H9 (cell line): ENCODE measurements around the gene GARNL3. TPM values are rescaled to one million over a fixed set of nuclear protein-coding genes. Genes with fewer than 3 reads are reported as not detected.

Experiments used
- DNase-seq: peaks from one replicate; pipeline ENCODE4 v3.0.0-alpha.2; 2017
- H2AFZ ChIP-seq: one replicate; pipeline ENCODE4 v1.6.1; 2013; ENCODE audit warnings: mild to moderate bottlenecking, low read length, control low read depth, moderate library complexity
- H2AK5ac ChIP-seq: 2 replicates; pipeline ENCODE4 v1.6.1; 2013; ENCODE audit warnings: low read length, control low read depth, mixed read lengths; ENCODE audit not compliant: insufficient read length
- H2BK120ac ChIP-seq: one replicate; pipeline ENCODE4 v1.6.1; 2013; ENCODE audit warnings: low read depth, mild to moderate bottlenecking, low read length, control low read depth, inconsistent platforms; ENCODE audit not compliant: poor library complexity, severe bottlenecking
- H2BK12ac ChIP-seq: 2 replicates; pipeline ENCODE4 v1.6.1; 2013; ENCODE audit warnings: low read length, control low read depth, mixed read lengths, low read depth; ENCODE audit not compliant: insufficient read length
- H2BK15ac ChIP-seq: 2 replicates; pipeline ENCODE4 v1.6.1; 2013; ENCODE audit warnings: low read depth, low read length, control low read depth
- H2BK20ac ChIP-seq: one replicate; pipeline ENCODE4 v1.6.1; 2013; ENCODE audit warnings: low read depth, mild to moderate bottlenecking, low read length, control low read depth, inconsistent platforms; ENCODE audit not compliant: poor library complexity, severe bottlenecking
- H2BK5ac ChIP-seq: 2 replicates; pipeline ENCODE4 v1.6.1; 2013; ENCODE audit warnings: low read length, control low read depth, mixed read lengths; ENCODE audit not compliant: insufficient read length
- H3K14ac ChIP-seq: 2 replicates; pipeline ENCODE4 v1.6.1; 2013; ENCODE audit warnings: low read length, control low read depth; ENCODE audit not compliant: insufficient read depth
- H3K18ac ChIP-seq: 2 replicates; pipeline ENCODE4 v1.6.1; 2013; ENCODE audit warnings: low read depth, mild to moderate bottlenecking, mixed read lengths, low read length, control low read depth; ENCODE audit not compliant: insufficient read length
- H3K23ac ChIP-seq: 2 replicates; pipeline ENCODE4 v1.6.1; 2013; ENCODE audit warnings: low read length, control low read depth, mixed read lengths, low read depth; ENCODE audit not compliant: insufficient read length
- H3K23me2 ChIP-seq: 2 replicates; pipeline ENCODE4 v1.6.1; 2013; ENCODE audit warnings: low read depth, mild to moderate bottlenecking, mixed read lengths, low read length, control low read depth; ENCODE audit not compliant: insufficient read length, poor library complexity, severe bottlenecking
- H3K27ac ChIP-seq: 2 replicates; pipeline ENCODE4 v1.5.1; 2013; ENCODE audit warnings: low read length, control low read depth, mixed read lengths, low read depth; ENCODE audit not compliant: insufficient read length
- H3K27me3 ChIP-seq: 2 replicates; pipeline ENCODE4 v1.6.1; 2013; ENCODE audit warnings: low read length, control low read depth, inconsistent platforms; ENCODE audit not compliant: insufficient read depth
- H3K4ac ChIP-seq: 2 replicates; pipeline ENCODE4 v1.6.1; 2013; ENCODE audit warnings: low read depth, mild to moderate bottlenecking, control low read depth, inconsistent platforms, low read length, moderate library complexity
- H3K4me1 ChIP-seq: 2 replicates; pipeline ENCODE4 v1.6.1; 2013; ENCODE audit warnings: low read length, control low read depth, inconsistent platforms; ENCODE audit not compliant: insufficient read depth
- H3K4me2 ChIP-seq: 2 replicates; pipeline ENCODE4 v1.6.1; 2013; ENCODE audit warnings: low read length, control low read depth, mixed read lengths; ENCODE audit not compliant: insufficient read length, insufficient read depth
- H3K56ac ChIP-seq: 2 replicates; pipeline ENCODE4 v1.6.1; 2013; ENCODE audit warnings: low read depth, mild to moderate bottlenecking, mixed read lengths, low read length, control low read depth; ENCODE audit not compliant: insufficient read length
- H3K79me1 ChIP-seq: 2 replicates; pipeline ENCODE4 v1.6.1; 2013; ENCODE audit warnings: low read depth, mild to moderate bottlenecking, moderate library complexity, low read length, control low read depth, inconsistent platforms; ENCODE audit not compliant: insufficient read depth, poor library complexity, severe bottlenecking
- H3K79me2 ChIP-seq: 2 replicates; pipeline ENCODE4 v1.6.1; 2013; ENCODE audit warnings: low read length, control low read depth, inconsistent platforms; ENCODE audit not compliant: insufficient read depth
- H3K9ac ChIP-seq: 2 replicates; pipeline ENCODE4 v1.6.1; 2013; ENCODE audit warnings: low read length, control low read depth, mixed read lengths; ENCODE audit not compliant: insufficient read length; ENCODE audit errors: extremely low read depth
- H3K9me3 ChIP-seq: one replicate; pipeline ENCODE4 v1.6.1; 2013; ENCODE audit warnings: low read depth, low read length, inconsistent platforms; ENCODE audit not compliant: control insufficient read depth
- H3T11ph ChIP-seq: one replicate; pipeline ENCODE4 v1.6.1; 2013; ENCODE audit warnings: mild to moderate bottlenecking, low read length, control low read depth, inconsistent platforms
- H4K20me1 ChIP-seq: one replicate; pipeline ENCODE4 v1.6.1; 2013; ENCODE audit not compliant: control insufficient read depth, insufficient read length, insufficient read depth
- H4K5ac ChIP-seq: 2 replicates; pipeline ENCODE4 v1.6.1; 2013; ENCODE audit warnings: low read depth, mild to moderate bottlenecking, mixed read lengths, low read length, control low read depth; ENCODE audit not compliant: insufficient read length
- H4K8ac ChIP-seq: replicated peaks from 2 replicates; pipeline ENCODE4 v1.6.1; 2013; ENCODE audit warnings: low read length, control low read depth, mixed read lengths, low read depth; ENCODE audit not compliant: insufficient read length
- H4K91ac ChIP-seq: 2 replicates; pipeline ENCODE4 v1.6.1; 2013; ENCODE audit warnings: low read depth, mild to moderate bottlenecking, moderate library complexity, mixed read lengths, low read length, control low read depth; ENCODE audit not compliant: insufficient read length
- H3K27ac Mint-ChIP-seq, 3 experiments: 2 replicates in 2 of 3; 3 replicates in 1 of 3; pipeline ENCODE4 v1.8.0; 2020 to 2021; ENCODE audit warnings: mixed read lengths in 3 of 3, mild to moderate bottlenecking in 1 of 3, moderate library complexity in 1 of 3
- H3K27me3 Mint-ChIP-seq: 2 replicates; pipeline ENCODE4 v1.8.0; 2021; ENCODE audit warnings: low read depth, mild to moderate bottlenecking, moderate library complexity, mixed read lengths
- H3K36me3 Mint-ChIP-seq, 3 experiments: 2 replicates in 2 of 3; 3 replicates in 1 of 3; pipeline ENCODE4 v1.8.0; 2020 to 2021; ENCODE audit warnings: low read depth in 3 of 3, mixed read lengths in 3 of 3; ENCODE audit not compliant: insufficient read depth in 1 of 3
- H3K4me1 Mint-ChIP-seq, 2 experiments: 2 replicates each; pipeline ENCODE4 v1.8.0; 2020; ENCODE audit warnings: mixed read lengths in 2 of 2
- H3K4me3 Mint-ChIP-seq, 2 experiments: 2 replicates in 1 of 2; 3 replicates in 1 of 2; pipeline ENCODE4 v1.8.0; 2020 to 2021; ENCODE audit warnings: mild to moderate bottlenecking in 2 of 2, mixed read lengths in 2 of 2, moderate library complexity in 1 of 2
- H3K9me3 Mint-ChIP-seq, 2 experiments: 2 replicates in 1 of 2; 3 replicates in 1 of 2; pipeline ENCODE4 v1.8.0; 2020; ENCODE audit warnings: mild to moderate bottlenecking in 2 of 2, mixed read lengths in 2 of 2, moderate library complexity in 1 of 2
- WGBS: extraction: QIAGEN DNeasy Blood & Tissue Kit; methylation state at CpG from one replicate; pipeline ENCODE4 v1.1.7; 2013; ENCODE audit warnings: missing lambda C conversion rate, low lambda C conversion rate, mixed read lengths; ENCODE audit not compliant: insufficient read length; ENCODE audit errors: extremely low coverage; 5-methylcytosine and 5-hydroxymethylcytosine counted together
- total RNA-seq: library from RNA; stranded (reverse); gene quantifications from 2 replicates; pipeline ENCODE4 v1.2.1, GENCODE V29; 2021
- TF ChIP-seq, protein P1 (sequence below): fragments of 200-600 bp; sonication (generic); conservative IDR thresholded peaks from 3 replicates; pipeline ENCODE4 v1.8.0; 2021; ENCODE audit warnings: antibody characterized with exemption, mild to moderate bottlenecking

Gene GARNL3
- total RNA-seq, 1 experiment from 2014 or later = 8.7 TPM

DNA sequence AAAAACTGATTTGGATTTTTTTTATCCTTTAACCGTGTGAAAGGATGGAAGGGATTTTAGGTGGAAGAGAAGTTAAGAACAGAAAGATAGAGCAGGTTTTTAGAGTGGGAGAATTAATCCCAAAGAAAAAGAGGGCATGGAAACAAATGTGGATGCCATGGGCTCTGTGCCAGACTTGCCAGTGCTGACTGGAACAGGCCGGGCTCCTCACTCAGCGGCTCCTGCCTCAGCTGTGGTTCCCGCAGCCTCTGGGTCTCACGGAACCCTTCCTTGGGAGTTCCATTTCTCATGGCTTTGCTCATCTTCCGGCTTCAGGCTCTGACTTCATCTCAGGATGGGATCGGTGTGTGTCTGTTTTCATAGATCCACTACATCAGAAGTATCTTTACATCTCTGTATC is 102.0 kb downstream of the GARNL3 start:
- no peaks in the 10 kb centered on the region for H3K4me1 ChIP-seq
- TF ChIP-seq, protein P1, sequence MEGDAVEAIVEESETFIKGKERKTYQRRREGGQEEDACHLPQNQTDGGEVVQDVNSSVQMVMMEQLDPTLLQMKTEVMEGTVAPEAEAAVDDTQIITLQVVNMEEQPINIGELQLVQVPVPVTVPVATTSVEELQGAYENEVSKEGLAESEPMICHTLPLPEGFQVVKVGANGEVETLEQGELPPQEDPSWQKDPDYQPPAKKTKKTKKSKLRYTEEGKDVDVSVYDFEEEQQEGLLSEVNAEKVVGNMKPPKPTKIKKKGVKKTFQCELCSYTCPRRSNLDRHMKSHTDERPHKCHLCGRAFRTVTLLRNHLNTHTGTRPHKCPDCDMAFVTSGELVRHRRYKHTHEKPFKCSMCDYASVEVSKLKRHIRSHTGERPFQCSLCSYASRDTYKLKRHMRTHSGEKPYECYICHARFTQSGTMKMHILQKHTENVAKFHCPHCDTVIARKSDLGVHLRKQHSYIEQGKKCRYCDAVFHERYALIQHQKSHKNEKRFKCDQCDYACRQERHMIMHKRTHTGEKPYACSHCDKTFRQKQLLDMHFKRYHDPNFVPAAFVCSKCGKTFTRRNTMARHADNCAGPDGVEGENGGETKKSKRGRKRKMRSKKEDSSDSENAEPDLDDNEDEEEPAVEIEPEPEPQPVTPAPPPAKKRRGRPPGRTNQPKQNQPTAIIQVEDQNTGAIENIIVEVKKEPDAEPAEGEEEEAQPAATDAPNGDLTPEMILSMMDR = no peak
- no peak overlapping the region for H3K9ac ChIP-seq
- no peak overlapping the region for H3K56ac ChIP-seq
- no peak overlapping the region for H2BK120ac ChIP-seq
- H2BK12ac ChIP-seq = no peak overlapping the region
- H2BK5ac ChIP-seq = no peak overlapping the region
- H3K4ac ChIP-seq = no peak overlapping the region
- Mint-ChIP-seq H3K9me3 (no peaks in the 10 kb centered on the region), H3K4me3 (no peak overlapping the region), H3K4me1 (peaks cover 13 to 17% of the 10 kb centered on the region in 2 experiments), H3K27me3 (peaks cover 3% of the 10 kb centered on the region), H3K27ac (no peak overlapping the region), H3K36me3 (peaks cover 0 to 4% (median 0%) of the 10 kb centered on the region in 3 experiments; a peak in 3 of 7 replicates)
- no peak overlapping the region for H2AFZ ChIP-seq
- no peak overlapping the region for H2AK5ac ChIP-seq
- no peaks in the 10 kb centered on the region for H3K9me3 ChIP-seq
- no peak overlapping the region for H2BK20ac ChIP-seq
- H3K79me1 ChIP-seq = no peaks in the 10 kb centered on the region
- H4K5ac ChIP-seq = no peak overlapping the region
- H3K27ac ChIP-seq = no peak overlapping the region
- H2BK15ac ChIP-seq = no peak overlapping the region
- H3K79me2 ChIP-seq = no peaks in the 10 kb centered on the region
- DNase-seq = no peak
- H3K4me2 ChIP-seq = no peak overlapping the region
- H3K14ac ChIP-seq = no peak overlapping the region
- no peak overlapping the region for H4K91ac ChIP-seq
- H3T11ph ChIP-seq = no peak overlapping the region
- H3K23ac ChIP-seq = no peak overlapping the region
- no peaks in the 10 kb centered on the region for H4K20me1 ChIP-seq
- no peak overlapping the region for H4K8ac ChIP-seq
- no peak overlapping the region for H3K18ac ChIP-seq
- no CpG with 5 or more reads among the region's 7 CpGs for WGBS
- no peaks in the 10 kb centered on the region for H3K23me2 ChIP-seq
- H3K27me3 ChIP-seq = no peaks in the 10 kb centered on the region
